MCF 10A (cell line): ENCODE results near the gene OR13C4. TPM values are rescaled to one million over a fixed set of nuclear protein-coding genes. Genes with fewer than 3 reads are reported as not detected.

Experiments used
- BruUV-seq: library from RNA; stranded (reverse); fragments of 400-500 nt; replicated peaks from 2 replicates; lab custom pipeline; 2021; lab: Mats Ljungman, UMichigan
- CTCF ChIA-PET: fragments of 300-600 bp; sonication (Branson Sonifier 250); formaldehyde crosslinking; extraction: SDS; loops from one replicate; lab custom pipeline; 2021; ENCODE audit warnings: antibody characterized with exemption, inconsistent platforms; lab: Yijun Ruan, JAX
- POLR2A ChIA-PET: fragments of 300-600, 350-650 bp; sonication (Branson Sonifier 250); formaldehyde crosslinking; extraction: SDS; loops from one replicate; lab custom pipeline; 2020; ENCODE audit warnings: antibody characterized with exemption, inconsistent platforms; lab: Yijun Ruan, JAX
- DNase-seq: peaks from one replicate; pipeline ENCODE4 v3.0.0-alpha.2; 2018; ENCODE audit not compliant: unreplicated experiment
- H3K27ac Mint-ChIP-seq: one replicate; pipeline ENCODE4 v1.8.0; 2022; ENCODE audit warnings: mild to moderate bottlenecking, low read depth, mixed read lengths; ENCODE audit not compliant: unreplicated experiment
- H3K27me3 Mint-ChIP-seq: one replicate; pipeline ENCODE4 v1.8.0; 2022; ENCODE audit warnings: mixed read lengths; ENCODE audit not compliant: insufficient read depth, unreplicated experiment
- H3K36me3 Mint-ChIP-seq: one replicate; pipeline ENCODE4 v1.8.0; 2022; ENCODE audit warnings: mild to moderate bottlenecking, moderate library complexity, mixed read lengths; ENCODE audit not compliant: insufficient read depth, unreplicated experiment
- H3K4me1 Mint-ChIP-seq: one replicate; pipeline ENCODE4 v1.8.0; 2022; ENCODE audit warnings: mixed read lengths; ENCODE audit not compliant: insufficient read depth, unreplicated experiment
- H3K4me3 Mint-ChIP-seq: one replicate; pipeline ENCODE4 v1.8.0; 2022; ENCODE audit warnings: mild to moderate bottlenecking, moderate library complexity, mixed read lengths; ENCODE audit not compliant: unreplicated experiment
- H3K9me3 Mint-ChIP-seq: one replicate; pipeline ENCODE4 v1.8.0; 2022; ENCODE audit warnings: mixed read lengths; ENCODE audit not compliant: unreplicated experiment
- intact Hi-C: fragments of 100-400 bp; cut with micrococcal nuclease; formaldehyde crosslinking; loops from 2 replicates; pipeline ENCODE4 v1.14.1; 2022
- total RNA-seq: library from RNA; stranded (reverse); gene quantifications from 2 replicates; pipeline ENCODE4 v1.2.3, GENCODE V29; 2022
- TF ChIP-seq, protein P1 (sequence below): fragments of 200-600 bp; IDR thresholded peaks from one replicate; pipeline ENCODE4 v1.8.0; 2022; ENCODE audit warnings: antibody characterized with exemption, mild to moderate bottlenecking; ENCODE audit not compliant: unreplicated experiment

The OR13C4 gene
- total RNA-seq, 1 experiment from 2014 or later: not detected

DNA sequence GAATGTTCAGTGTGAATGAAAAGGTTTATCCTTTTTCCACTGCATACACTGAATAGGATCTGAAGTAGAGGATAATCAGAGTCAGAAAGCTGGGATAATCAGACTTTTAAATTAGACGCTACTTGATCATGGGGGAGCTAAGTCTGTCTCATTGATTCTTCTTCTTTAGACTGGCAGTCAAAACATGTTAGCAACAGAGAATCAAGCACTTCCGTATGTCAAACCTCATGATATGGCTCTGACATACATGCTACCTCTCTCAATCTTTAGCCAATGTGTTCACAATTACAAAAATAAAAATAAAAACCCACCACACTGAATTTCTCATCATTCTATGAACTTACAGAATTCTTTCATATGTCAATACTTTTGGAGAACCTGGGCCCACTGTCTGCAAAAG, 42.0 kb downstream of the OR13C4 start:
- DNase-seq: no peak
- Mint-ChIP-seq H3K36me3 (no peaks in the 10 kb centered on the region), H3K27ac (no peak overlapping the region), H3K27me3 (no peaks in the 10 kb centered on the region), H3K4me3 (no peak overlapping the region), H3K9me3 (no peaks in the 10 kb centered on the region), H3K4me1 (no peaks in the 10 kb centered on the region)
- intact Hi-C loops: no loop called here
- ChIA-PET POLR2A (interaction anchor here (0.7 kb wide), 1 partner anchor 157 kb away, joined by 3 read pairs; no protein-coding TSS in a partner anchor), CTCF (interaction anchor here (0.6 to 1.7 kb wide), 3 partner anchors 10 to 197 kb away, joined by 3 to 7 read pairs (median 3); no protein-coding TSS in a partner anchor)
- TF ChIP-seq, protein P1, sequence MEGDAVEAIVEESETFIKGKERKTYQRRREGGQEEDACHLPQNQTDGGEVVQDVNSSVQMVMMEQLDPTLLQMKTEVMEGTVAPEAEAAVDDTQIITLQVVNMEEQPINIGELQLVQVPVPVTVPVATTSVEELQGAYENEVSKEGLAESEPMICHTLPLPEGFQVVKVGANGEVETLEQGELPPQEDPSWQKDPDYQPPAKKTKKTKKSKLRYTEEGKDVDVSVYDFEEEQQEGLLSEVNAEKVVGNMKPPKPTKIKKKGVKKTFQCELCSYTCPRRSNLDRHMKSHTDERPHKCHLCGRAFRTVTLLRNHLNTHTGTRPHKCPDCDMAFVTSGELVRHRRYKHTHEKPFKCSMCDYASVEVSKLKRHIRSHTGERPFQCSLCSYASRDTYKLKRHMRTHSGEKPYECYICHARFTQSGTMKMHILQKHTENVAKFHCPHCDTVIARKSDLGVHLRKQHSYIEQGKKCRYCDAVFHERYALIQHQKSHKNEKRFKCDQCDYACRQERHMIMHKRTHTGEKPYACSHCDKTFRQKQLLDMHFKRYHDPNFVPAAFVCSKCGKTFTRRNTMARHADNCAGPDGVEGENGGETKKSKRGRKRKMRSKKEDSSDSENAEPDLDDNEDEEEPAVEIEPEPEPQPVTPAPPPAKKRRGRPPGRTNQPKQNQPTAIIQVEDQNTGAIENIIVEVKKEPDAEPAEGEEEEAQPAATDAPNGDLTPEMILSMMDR: no peak
- BruUV-seq: no TSS peak

DNA sequence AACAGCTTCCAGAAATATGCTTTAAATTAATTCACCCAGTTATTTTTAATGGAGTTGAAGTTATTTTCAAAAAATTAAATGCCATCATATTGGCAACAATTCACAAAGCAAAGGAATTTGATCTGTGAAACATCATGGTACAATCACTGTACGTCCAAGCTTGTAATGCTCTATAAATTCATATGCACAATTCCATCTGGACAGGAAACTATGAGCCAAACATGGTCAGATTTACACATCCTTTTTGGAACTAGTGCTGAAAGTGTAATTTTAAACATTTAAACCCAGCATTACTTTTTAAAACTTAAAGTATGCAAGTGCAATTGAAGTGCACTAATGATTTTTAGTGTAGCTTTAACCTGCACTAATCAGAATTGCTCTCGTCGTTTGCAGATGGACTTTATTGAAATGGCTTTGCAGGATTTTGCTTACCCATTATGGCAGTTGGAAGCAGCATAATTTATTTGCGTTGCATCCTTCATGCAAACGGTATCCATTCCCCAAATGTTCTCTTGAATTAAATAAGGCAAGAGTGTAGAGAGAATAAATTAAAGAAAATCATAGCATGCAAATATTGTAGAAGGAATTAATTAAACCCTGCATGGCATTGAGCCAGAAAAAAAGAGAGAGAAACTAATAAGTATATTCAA, 44.0 kb downstream of the OR13C4 start:
- H3K27me3 Mint-ChIP-seq: no peaks in the 10 kb centered on the region
- BruUV-seq: no TSS peak
- H3K27ac Mint-ChIP-seq: no peak overlapping the region
- POLR2A ChIA-PET: no interaction called here
- H3K36me3 Mint-ChIP-seq: no peaks in the 10 kb centered on the region
- no peaks in the 10 kb centered on the region for H3K9me3 Mint-ChIP-seq
- TF ChIP-seq, protein P1: no peak
- no peak for DNase-seq
- no peaks in the 10 kb centered on the region for H3K4me1 Mint-ChIP-seq
- CTCF ChIA-PET: no interaction called here
- no peak overlapping the region for H3K4me3 Mint-ChIP-seq
- intact Hi-C loops: no loop called here

Other genes with a start within 250 kb of the OR13C4 start
- not detected in 2 replicates for gene OR13F1, start 22.9 kb downstream of the OR13C4 start, total RNA-seq
- not detected in 2 replicates for gene OR13C3, start 9.6 kb upstream of the OR13C4 start, total RNA-seq
- not detected in 2 replicates for gene OR13C8, start 42.0 kb upstream of the OR13C4 start, total RNA-seq
- not detected in 2 replicates for gene OR13C5, start 72.2 kb upstream of the OR13C4 start, total RNA-seq
- not detected in 2 replicates for gene OR13C2, start 78.4 kb upstream of the OR13C4 start, total RNA-seq
- gene OR13C9, start 91.0 kb upstream of the OR13C4 start, total RNA-seq: not detected in 2 replicates
- not detected in 2 replicates for gene OR13D1, start 167.3 kb upstream of the OR13C4 start, total RNA-seq
- gene NIPSNAP3A, start 220.5 kb upstream of the OR13C4 start, total RNA-seq: 15.4 and 15.5 TPM in 2 replicates
- 0.49 TPM in 1 of 2 replicates, not detected in the other for gene NIPSNAP3B, start 236.9 kb upstream of the OR13C4 start, total RNA-seq